ENCODE results near the gene VMA21.

DNA sequence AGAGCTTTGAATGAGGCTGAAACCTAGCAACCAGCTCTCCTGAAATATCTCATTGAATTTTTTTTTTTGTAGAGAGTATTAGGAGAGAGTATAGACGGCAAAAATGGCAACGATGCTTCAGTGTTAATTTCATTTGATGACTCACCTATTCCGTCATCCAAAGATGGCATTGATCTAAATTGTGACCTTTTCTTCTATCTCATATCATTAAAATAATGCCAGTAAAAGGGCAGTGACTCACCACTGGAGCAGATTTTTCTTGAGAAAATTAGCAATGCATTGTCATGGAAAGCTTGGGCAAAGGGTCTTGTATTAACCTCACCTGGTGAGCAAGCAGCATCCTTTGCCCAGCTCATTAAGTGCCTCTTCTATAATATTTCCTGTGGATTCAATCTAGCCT, 19.6 kb downstream of the VMA21 start:
- no peak for TF ChIP-seq CTCF (IDR thresholded peaks at IDR 0.05; ENCODE audit: poor library complexity)
- no peak for TF ChIP-seq EZH2phosphoT487 (IDR thresholded peaks at IDR 0.05; ENCODE audit: low read depth, severe bottlenecking, unreplicated experiment)

Measured in hepatocyte (in vitro differentiated cells).